Sciatic nerve (tissue), 2 donors: ENCODE measurements around the gene RNF126. TPM values are rescaled to one million over a fixed set of nuclear protein-coding genes. Genes with fewer than 3 reads are reported as not detected.
"Not testable (repeated sequence)": the region's sequence is repeated elsewhere in the genome, so short reads cannot be mapped to it uniquely, and the experiment has no call there.

Experiments used
- ATAC-seq: fragments of 200-7000 bp; cut with Tn5 transposase; one replicate; pipeline ENCODE4 v1.9.1; 2020; ENCODE audit warnings: mild to moderate bottlenecking, moderate library complexity
- DNase-seq: peaks from one replicate; pipeline ENCODE4 v3.0.0-alpha.2; 2020; ENCODE audit warnings: low spot score
- intact Hi-C: fragments of 100-400 bp; cut with DNase I; formaldehyde crosslinking; loops from one replicate; pipeline ENCODE4 v1.14.2; 2022
- total RNA-seq: library from RNA; stranded (reverse); fragmentation: NEBNext Ultra II Directional; extraction: Animal tissue kit (Norgen Biotek cat#: 25700); gene quantifications from one replicate; pipeline ENCODE4 v1.2.1, GENCODE V29; 2021
- donor health status: DM: no; HTN: no; CAD: no.
- donor health status: DM: no; HTN: no; CAD: no.

Gene RNF126
- total RNA-seq, 1 donor from 2014 or later, result 33.1 TPM

- intact Hi-C loops, DNase-seq, ATAC-seq: not testable (repeated sequence)
These were observed 57.7 kb downstream of the RNF126 start for GRCh38 chr19:605061-605971.

GRCh38 chr19:604355-604754, 58.7 kb downstream of the RNF126 start:
- ATAC-seq, result no peak
- intact Hi-C loops, result no loop called here
- DNase-seq, result no peak

- ATAC-seq, intact Hi-C loops: not testable (repeated sequence)
These were observed 59.2 kb downstream of the RNF126 start for GRCh38 chr19:603779-604178.

GRCh38 chr19:603302-603639, 59.7 kb downstream of the RNF126 start:
- ATAC-seq, intact Hi-C loops: not testable (repeated sequence)

More at GRCh38 chr19:603779-604178, 59.2 kb downstream of the RNF126 start:
- DNase-seq, result not testable (repeated sequence)

GRCh38 chr19:602391-603301, 60.4 kb downstream of the RNF126 start:
- no peak for DNase-seq
- intact Hi-C loops, result no loop called here
- no peak for ATAC-seq

More at GRCh38 chr19:603302-603639, 59.7 kb downstream of the RNF126 start:
- not testable (repeated sequence) for DNase-seq

GRCh38 chr19:601790-602189, 61.2 kb downstream of the RNF126 start:
- ATAC-seq, result no peak
- intact Hi-C loops, result no loop called here
- DNase-seq, result no peak

GRCh38 chr19:601310-601709, 61.7 kb downstream of the RNF126 start:
- intact Hi-C loops, result no loop called here
- no peak for DNase-seq
- no peak for ATAC-seq

Other genes with a start within 250 kb of the RNF126 start
- gene SHC2, start 202.2 kb downstream of the RNF126 start, total RNA-seq, result 31.6 TPM
- gene MADCAM1, start 166.7 kb downstream of the RNF126 start, total RNA-seq, result 1.1 TPM
- gene TPGS1, start 155.7 kb downstream of the RNF126 start, total RNA-seq, result 18.5 TPM
- 40.2 TPM for gene CDC34, start 131.5 kb downstream of the RNF126 start, total RNA-seq
- gene GZMM, start 119.2 kb downstream of the RNF126 start, total RNA-seq, result 1.4 TPM
- gene BSG, start 90.6 kb downstream of the RNF126 start, total RNA-seq, result 246 TPM
- gene HCN2, start 73.3 kb downstream of the RNF126 start, total RNA-seq, result 0.27 TPM
- gene POLRMT, start 29.7 kb downstream of the RNF126 start, total RNA-seq, result 36.1 TPM
- 3.2 TPM for gene FGF22, start 23.3 kb downstream of the RNF126 start, total RNA-seq
- 108 TPM for gene FSTL3, start 13.2 kb upstream of the RNF126 start, total RNA-seq
- gene PRSS57, start 32.2 kb upstream of the RNF126 start, total RNA-seq, result not detected
- gene PALM, start 45.7 kb upstream of the RNF126 start, total RNA-seq, result 130 TPM
- gene MISP, start 87.9 kb upstream of the RNF126 start, total RNA-seq, result 0.45 TPM
- gene PTBP1, start 134.2 kb upstream of the RNF126 start, total RNA-seq, result 217 TPM
- not detected for gene PLPPR3, start 158.7 kb upstream of the RNF126 start, total RNA-seq
- gene AZU1, start 164.6 kb upstream of the RNF126 start, total RNA-seq, result 1.9 TPM
- gene PRTN3, start 177.8 kb upstream of the RNF126 start, total RNA-seq, result 0.71 TPM
- 2.1 TPM for gene ELANE, start 189.1 kb upstream of the RNF126 start, total RNA-seq
- 405 TPM for gene CFD, start 196.4 kb upstream of the RNF126 start, total RNA-seq
- gene MED16, start 230.0 kb upstream of the RNF126 start, total RNA-seq, result 55.7 TPM
- gene RNU6-9, start 230.3 kb upstream of the RNF126 start, total RNA-seq, result not detected